Epithelial cell of prostate (primary cell): ENCODE measurements around the gene SAMD10.
"Not testable (repeated sequence)": the region's sequence is repeated elsewhere in the genome, so short reads cannot be mapped to it uniquely, and the experiment has no call there.

Experiments
- DNase-seq: peaks from one replicate; pipeline ENCODE4 v3.0.0-alpha.2; 2011; ENCODE audit warnings: low read depth, low spot score
- H3K27ac ChIP-seq: fragments of 450-650 bp; 2 replicates; pipeline ENCODE4 v1.5.1; 2017; ENCODE audit warnings: mild to moderate bottlenecking

Gene SAMD10

DNA sequence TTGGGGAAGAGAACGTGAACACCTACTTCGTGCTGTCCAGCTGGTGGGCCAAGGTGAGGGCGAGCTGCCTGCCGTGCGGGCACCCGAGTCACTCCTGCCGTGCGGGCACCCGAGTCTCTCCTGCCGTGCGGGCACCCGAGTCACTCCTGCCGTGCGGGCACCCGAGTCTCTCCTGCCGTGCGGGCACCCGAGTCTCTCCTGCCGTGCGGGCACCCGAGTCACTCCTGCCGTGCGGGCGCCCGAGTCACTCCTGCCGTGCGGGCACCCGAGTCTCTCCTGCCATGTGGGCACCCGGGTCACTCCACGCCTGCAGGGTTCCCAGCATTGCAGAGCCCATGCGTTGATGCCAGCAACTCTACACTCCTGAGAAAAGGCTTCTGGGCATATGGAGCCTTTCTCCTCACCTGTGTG is 50.0 kb downstream of the SAMD10 start:
- not testable (repeated sequence) for H3K27ac ChIP-seq, DNase-seq

DNA sequence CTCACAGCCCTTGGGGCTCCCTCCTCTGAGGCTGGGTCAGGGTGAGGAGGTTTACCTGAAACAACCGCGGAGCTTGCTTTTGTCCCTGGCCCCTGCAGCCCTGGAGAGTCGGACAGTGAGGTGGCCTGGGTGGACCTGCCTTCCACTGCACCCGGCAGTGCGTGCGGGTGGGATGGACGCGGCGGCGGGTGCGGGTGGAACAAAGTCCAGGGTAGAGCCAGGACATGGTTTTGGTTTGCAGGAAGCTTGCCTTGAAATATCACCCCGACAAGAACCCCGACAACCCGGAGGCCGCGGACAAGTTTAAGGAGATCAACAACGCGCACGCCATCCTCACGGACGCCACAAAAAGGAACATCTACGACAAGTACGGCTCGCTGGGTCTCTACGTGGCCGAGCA is 50.4 kb downstream of the SAMD10 start:
- H3K27ac ChIP-seq = no peak overlapping the region
- DNase-seq = no peak

DNA sequence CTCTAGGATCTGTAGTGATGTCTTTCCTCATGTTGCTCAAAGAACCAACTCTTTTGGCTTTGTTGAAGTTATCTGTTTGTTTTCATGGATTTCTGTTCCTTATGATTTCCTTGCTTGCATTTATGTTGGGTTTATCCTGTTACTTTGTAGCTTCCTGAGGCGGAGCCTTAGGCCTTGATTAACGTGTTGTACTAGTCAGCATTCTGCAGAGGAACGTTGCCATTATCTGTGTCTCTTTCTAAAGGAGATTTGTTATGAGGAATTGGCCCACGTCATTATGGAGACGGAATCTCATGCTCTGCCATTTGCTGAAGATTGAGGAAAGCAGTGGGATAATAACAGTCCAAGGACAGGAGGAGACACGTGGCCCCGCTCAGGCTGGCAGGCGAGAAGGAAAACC is 53.1 kb downstream of the SAMD10 start:
- H3K27ac ChIP-seq = no peak overlapping the region
- no peak for DNase-seq

DNA sequence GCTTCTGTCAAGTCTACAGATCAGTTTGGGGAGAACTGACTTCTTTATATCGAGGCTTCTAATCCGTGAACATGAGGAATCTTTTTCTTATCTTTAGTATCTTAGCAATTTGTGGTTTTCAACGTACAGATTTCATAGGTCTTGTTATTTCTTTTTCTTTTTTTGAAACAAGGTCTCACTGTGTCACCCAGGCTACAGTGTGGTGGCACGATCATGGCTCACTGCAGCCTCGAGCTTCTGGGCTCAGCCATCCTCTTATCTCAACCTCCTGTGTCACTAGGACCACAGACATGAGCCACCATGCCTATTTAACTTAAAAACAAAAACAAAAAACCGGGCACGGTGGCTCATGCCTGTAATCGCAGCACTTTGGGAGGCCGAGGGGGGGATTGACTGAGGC is 55.2 kb downstream of the SAMD10 start:
- no peak overlapping the region for H3K27ac ChIP-seq
- no peak for DNase-seq
